Stimulated activated CD4-positive, alpha-beta T cell treated with anti-CD3 and anti-CD28 coated beads, Interleukin-1b, Interleukin-23, amount 100 ng/mL, for 4 hours (primary cell): Measurements from ENCODE around the gene POLR2H.
"Not testable (repeated sequence)": the region's sequence is repeated elsewhere in the genome, so short reads cannot be mapped to it uniquely, and the experiment has no call there.

Source experiments
- DNase-seq, 2 donors: peaks; one replicate each; pipeline ENCODE4 v3.0.0-alpha.2; 2020; ENCODE audit warnings: low read depth in 2 of 2

The POLR2H gene

GRCh38 chr3:184335661-184336546 lies 25.6 kb upstream of the POLR2H start:
- DNase-seq, result peak; percentile 87 to 90

- no peak for DNase-seq
These were observed 24.7 kb upstream of the POLR2H start for GRCh38 chr3:184336547-184337398.

- DNase-seq, result no peak
These were observed 24.2 kb upstream of the POLR2H start, which contains the start of gene FAM131A for GRCh38 chr3:184337399-184337714. FAM131A (plus strand) TSS chr3:184337600; CDS start chr3:184337631, 31 bp downstream.

GRCh38 chr3:184337981-184338380 lies 23.5 kb upstream of the POLR2H start:
- no peak for DNase-seq

- no peak for DNase-seq
These were observed 23.0 kb upstream of the POLR2H start for GRCh38 chr3:184338511-184338945.

GRCh38 chr3:184339001-184339400 lies 22.5 kb upstream of the POLR2H start:
- DNase-seq, result no peak

GRCh38 chr3:184339451-184340135 lies 21.9 kb upstream of the POLR2H start:
- not testable (repeated sequence) for DNase-seq

GRCh38 chr3:184341925-184342324 lies 19.6 kb upstream of the POLR2H start:
- DNase-seq, result no peak

- no peak for DNase-seq
These were observed 18.2 kb upstream of the POLR2H start for GRCh38 chr3:184343200-184343876.

- DNase-seq, result no peak
These were observed 16.8 kb upstream of the POLR2H start for GRCh38 chr3:184344579-184345316.

- DNase-seq, result no peak
These were observed 16.0 kb upstream of the POLR2H start for GRCh38 chr3:184345317-184346144.

- no peak for DNase-seq
These were observed 14.9 kb upstream of the POLR2H start for GRCh38 chr3:184346480-184347190.

- DNase-seq, result no peak
These were observed 14.0 kb upstream of the POLR2H start for GRCh38 chr3:184347321-184348056.

GRCh38 chr3:184348057-184348382 lies 13.5 kb upstream of the POLR2H start:
- DNase-seq, result no peak

- no peak for DNase-seq
These were observed 11.7 kb upstream of the POLR2H start for GRCh38 chr3:184349563-184350470.

GRCh38 chr3:184350618-184351017 lies 10.9 kb upstream of the POLR2H start:
- DNase-seq, result no peak

- no peak for DNase-seq
These were observed 9.9 kb upstream of the POLR2H start for GRCh38 chr3:184351511-184352148.
